Measurements from ENCODE around the gene EBP. TPM values are rescaled to one million over a fixed set of nuclear protein-coding genes. Genes with fewer than 3 reads are reported as not detected.

Gene EBP
- total RNA-seq, 1 donor from 2014 or later = 39.1 TPM

DNA sequence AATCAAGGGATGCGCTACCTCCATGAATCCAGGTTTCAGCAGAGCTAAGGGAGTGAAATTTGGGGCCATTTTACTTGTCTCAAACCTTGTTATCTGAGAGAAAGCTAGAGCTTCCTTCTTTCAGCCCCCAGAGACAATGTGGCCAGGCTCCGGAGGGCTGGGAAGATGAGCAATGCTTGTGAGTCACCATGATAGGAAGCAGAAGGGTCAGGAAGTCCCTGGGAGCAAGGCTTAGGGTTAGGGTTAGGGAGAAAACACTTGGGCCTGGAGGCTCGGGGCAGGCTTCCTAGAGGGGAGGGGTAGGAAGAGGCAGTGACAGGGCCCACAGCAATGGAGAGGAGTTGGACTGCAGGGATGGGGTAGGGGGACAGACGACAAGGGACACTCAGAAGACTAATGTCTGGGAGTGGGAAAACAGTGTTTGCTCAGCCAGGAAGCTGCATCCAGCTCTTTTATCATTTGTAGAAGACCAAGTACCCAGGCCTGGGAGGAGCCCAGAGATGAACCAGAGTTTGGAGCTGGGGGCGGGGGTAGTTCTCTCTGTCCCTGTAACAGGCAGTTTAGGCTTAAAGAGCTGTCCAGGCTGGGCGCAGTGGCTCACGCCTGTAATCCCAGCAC lies 29.2 kb upstream of the EBP start:
- Mint-ChIP-seq H3K27ac (ENCODE audit: unreplicated experiment) (peak overlapping the region; percentile 50), H3K4me3 (ENCODE audit: unreplicated experiment) (no peak overlapping the region), H3K27me3 (ENCODE audit: low read depth) (no peaks in the 10 kb centered on the region), H3K9me3 (ENCODE audit: low read depth) (peaks cover 5% of the 10 kb centered on the region), H3K4me1 (ENCODE audit: low read depth) (peaks cover 22% of the 10 kb centered on the region), H3K36me3 (ENCODE audit: low read depth) (no peaks in the 10 kb centered on the region)
- peak; percentile 38 for DNase-seq (ENCODE audit: low spot score)
- TF ChIP-seq, protein P1, sequence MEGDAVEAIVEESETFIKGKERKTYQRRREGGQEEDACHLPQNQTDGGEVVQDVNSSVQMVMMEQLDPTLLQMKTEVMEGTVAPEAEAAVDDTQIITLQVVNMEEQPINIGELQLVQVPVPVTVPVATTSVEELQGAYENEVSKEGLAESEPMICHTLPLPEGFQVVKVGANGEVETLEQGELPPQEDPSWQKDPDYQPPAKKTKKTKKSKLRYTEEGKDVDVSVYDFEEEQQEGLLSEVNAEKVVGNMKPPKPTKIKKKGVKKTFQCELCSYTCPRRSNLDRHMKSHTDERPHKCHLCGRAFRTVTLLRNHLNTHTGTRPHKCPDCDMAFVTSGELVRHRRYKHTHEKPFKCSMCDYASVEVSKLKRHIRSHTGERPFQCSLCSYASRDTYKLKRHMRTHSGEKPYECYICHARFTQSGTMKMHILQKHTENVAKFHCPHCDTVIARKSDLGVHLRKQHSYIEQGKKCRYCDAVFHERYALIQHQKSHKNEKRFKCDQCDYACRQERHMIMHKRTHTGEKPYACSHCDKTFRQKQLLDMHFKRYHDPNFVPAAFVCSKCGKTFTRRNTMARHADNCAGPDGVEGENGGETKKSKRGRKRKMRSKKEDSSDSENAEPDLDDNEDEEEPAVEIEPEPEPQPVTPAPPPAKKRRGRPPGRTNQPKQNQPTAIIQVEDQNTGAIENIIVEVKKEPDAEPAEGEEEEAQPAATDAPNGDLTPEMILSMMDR (IDR thresholded peaks at IDR 0.05) = no peak

DNA sequence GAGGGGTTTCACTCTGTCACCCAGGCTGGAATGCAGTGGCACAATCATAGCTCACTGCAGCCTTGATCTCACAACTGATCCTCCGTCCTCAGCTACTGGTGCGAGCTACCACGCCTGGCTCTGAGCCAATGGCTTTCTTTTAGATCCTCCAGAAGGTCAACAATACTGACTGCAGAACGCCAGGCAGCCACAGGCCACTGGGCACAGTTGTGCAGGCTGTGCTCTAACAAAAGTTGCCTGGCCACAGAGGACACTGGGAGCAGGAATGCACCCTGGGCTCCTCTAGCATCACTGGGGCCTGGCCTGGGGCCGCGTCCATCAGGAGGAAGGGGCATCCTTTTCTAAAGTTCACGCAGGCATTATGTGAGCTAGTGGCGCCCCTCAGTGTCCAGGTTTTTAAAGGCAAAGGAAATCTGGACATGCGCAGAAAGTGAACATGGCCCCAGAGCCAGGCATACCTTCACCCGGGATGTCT lies 27.7 kb upstream of the EBP start:
- DNase-seq (ENCODE audit: low spot score) = peak; percentile 32
- Mint-ChIP-seq H3K9me3 (ENCODE audit: low read depth) (peaks cover 5% of the 10 kb centered on the region), H3K27ac (ENCODE audit: unreplicated experiment) (peak overlapping the region; percentile 54), H3K4me1 (ENCODE audit: low read depth) (peaks cover 22% of the 10 kb centered on the region), H3K36me3 (ENCODE audit: low read depth) (no peaks in the 10 kb centered on the region), H3K27me3 (ENCODE audit: low read depth) (no peaks in the 10 kb centered on the region), H3K4me3 (ENCODE audit: unreplicated experiment) (no peak overlapping the region)
- TF ChIP-seq, protein P1 (IDR thresholded peaks at IDR 0.05) = peak; percentile 75

DNA sequence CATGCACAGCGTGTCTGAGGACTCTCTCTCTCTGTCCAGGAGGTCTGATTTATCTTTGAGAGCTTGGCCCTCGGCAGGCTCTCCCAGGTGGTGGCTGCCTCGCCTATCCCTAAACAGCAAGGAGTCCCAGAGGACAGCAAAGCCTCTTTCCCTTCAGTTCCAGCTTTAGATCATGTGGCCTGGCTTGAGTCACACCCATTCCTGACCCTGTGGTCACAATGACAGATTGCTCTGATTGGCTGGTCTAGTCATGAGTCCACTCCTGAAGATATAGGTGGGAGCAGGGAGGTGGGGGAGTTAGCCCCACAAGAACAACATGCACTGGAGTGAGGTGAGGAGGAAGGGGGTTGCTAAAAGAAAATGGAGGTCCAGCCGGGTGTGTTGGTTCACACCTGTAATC lies 24.9 kb upstream of the EBP start:
- H3K27me3 Mint-ChIP-seq (ENCODE audit: low read depth) = no peaks in the 10 kb centered on the region
- H3K36me3 Mint-ChIP-seq (ENCODE audit: low read depth) = no peaks in the 10 kb centered on the region
- no peak overlapping the region for H3K4me3 Mint-ChIP-seq (ENCODE audit: unreplicated experiment)
- no peak overlapping the region for H3K27ac Mint-ChIP-seq (ENCODE audit: unreplicated experiment)
- no peaks in the 10 kb centered on the region for H3K9me3 Mint-ChIP-seq (ENCODE audit: low read depth)
- peak; percentile 51 for DNase-seq (ENCODE audit: low spot score)
- TF ChIP-seq, protein P1 (IDR thresholded peaks at IDR 0.05) = no peak
- H3K4me1 Mint-ChIP-seq (ENCODE audit: low read depth) = peaks cover 18% of the 10 kb centered on the region

DNA sequence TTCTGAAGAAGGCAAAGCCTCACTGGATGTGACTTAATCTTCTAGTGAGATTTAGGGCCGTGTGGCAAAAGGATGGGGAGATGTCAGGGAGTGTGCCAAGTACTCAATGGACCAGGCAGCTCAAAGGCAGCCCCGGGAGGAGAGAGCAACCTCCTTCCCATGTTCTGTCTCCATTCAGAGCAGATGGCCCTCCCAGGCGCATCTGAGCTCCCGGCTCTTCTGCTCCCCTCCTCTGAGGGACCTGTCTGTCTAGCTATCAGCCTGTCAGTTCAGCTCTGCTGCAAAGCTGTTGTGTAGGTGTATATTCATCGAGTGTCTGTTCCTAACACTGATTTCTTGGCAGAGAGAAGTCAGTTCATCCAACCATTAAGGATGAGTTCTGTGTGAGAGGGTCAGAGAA lies 23.7 kb upstream of the EBP start:
- TF ChIP-seq, protein P1 (IDR thresholded peaks at IDR 0.05) = no peak
- H3K27ac Mint-ChIP-seq (ENCODE audit: unreplicated experiment) = peak overlapping the region; percentile 66
- no peaks in the 10 kb centered on the region for H3K36me3 Mint-ChIP-seq (ENCODE audit: low read depth)
- DNase-seq (ENCODE audit: low spot score) = peak; percentile 62
- H3K27me3 Mint-ChIP-seq (ENCODE audit: low read depth) = no peaks in the 10 kb centered on the region
- H3K4me1 Mint-ChIP-seq (ENCODE audit: low read depth) = peaks cover 11% of the 10 kb centered on the region
- no peaks in the 10 kb centered on the region for H3K9me3 Mint-ChIP-seq (ENCODE audit: low read depth)
- no peak overlapping the region for H3K4me3 Mint-ChIP-seq (ENCODE audit: unreplicated experiment)

DNA sequence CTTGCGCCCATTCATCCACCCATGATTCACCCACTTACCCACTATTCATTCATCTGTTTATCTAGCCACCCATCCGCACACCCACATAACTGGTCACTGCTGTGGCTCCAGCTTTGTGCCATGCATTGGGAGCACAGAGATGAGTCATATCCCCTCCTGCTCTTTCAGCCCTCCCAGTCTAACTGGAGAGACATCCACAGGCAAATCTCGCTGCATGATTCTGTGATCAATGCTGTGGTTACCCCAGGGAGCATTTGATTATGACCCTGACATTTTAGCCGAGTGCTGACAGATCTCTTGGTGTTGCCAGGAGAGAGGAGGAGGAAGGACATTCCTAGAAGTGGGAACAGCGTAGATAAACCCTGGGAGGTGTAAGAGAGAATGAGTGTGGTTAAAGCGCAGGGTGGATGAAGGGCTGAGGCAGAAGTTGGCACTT lies 23.2 kb upstream of the EBP start:
- H3K4me1 Mint-ChIP-seq (ENCODE audit: low read depth) = peaks cover 11% of the 10 kb centered on the region
- H3K27ac Mint-ChIP-seq (ENCODE audit: unreplicated experiment) = peak overlapping the region; percentile 66
- TF ChIP-seq, protein P1 (IDR thresholded peaks at IDR 0.05) = no peak
- H3K36me3 Mint-ChIP-seq (ENCODE audit: low read depth) = no peaks in the 10 kb centered on the region
- H3K27me3 Mint-ChIP-seq (ENCODE audit: low read depth) = no peaks in the 10 kb centered on the region
- peak overlapping the region; percentile 42 for H3K4me3 Mint-ChIP-seq (ENCODE audit: unreplicated experiment)
- DNase-seq (ENCODE audit: low spot score) = peak; percentile 4
- H3K9me3 Mint-ChIP-seq (ENCODE audit: low read depth) = no peaks in the 10 kb centered on the region
